DOHH2 (cell line): ENCODE measurements around the gene TCN2.

Experiments used
- CTCF ChIP-seq: fragments of 200-600 bp; sonication (generic); IDR thresholded peaks from one replicate; pipeline ENCODE4 v1.5.1; 2014; ENCODE audit warnings: antibody characterized with exemption, mild to moderate bottlenecking, low read depth, low read length; ENCODE audit not compliant: poor library complexity, severe bottlenecking
- EZH2phosphoT487 ChIP-seq: fragments of 200-600 bp; sonication (generic); IDR thresholded peaks from 2 replicates; pipeline ENCODE4 v1.6.1; 2017; ENCODE audit warnings: borderline replicate concordance, mild to moderate bottlenecking, antibody characterized with exemption, low read length, moderate library complexity, mixed read lengths

GRCh38 chr22:30634471-30635233, 27.7 kb downstream of the TCN2 start:
- peak; percentile 94 for TF ChIP-seq CTCF
- no peak for TF ChIP-seq EZH2phosphoT487
